Liver (tissue), 9 donors: Measurements from ENCODE around the gene PSMB11. TPM values are rescaled to one million over a fixed set of nuclear protein-coding genes. Genes with fewer than 3 reads are reported as not detected.
A peak's percentile ranks its signal among the peaks of the same experiment; 100 is the strongest.

Experiments used
- DNase-seq: peaks from one replicate; pipeline ENCODE4 v3.0.0-alpha.2; 2017; ENCODE audit warnings: low spot score
- H3K27ac ChIP-seq, 2 donors: one replicate each; pipeline ENCODE4 v1.7.0; 2013; ENCODE audit warnings: inconsistent platforms in 2 of 2, low read length in 2 of 2, control low read depth in 1 of 2, low read depth in 1 of 2, mild to moderate bottlenecking in 1 of 2
- H3K27me3 ChIP-seq, 4 donors: one replicate each; pipeline versions ENCODE4 v1.6.1 to v1.7.0; 2013; ENCODE audit warnings: low read length in 3 of 4, inconsistent platforms in 1 of 4, mild to moderate bottlenecking in 1 of 4, moderate library complexity in 1 of 4; ENCODE audit not compliant: control insufficient read depth in 4 of 4, insufficient read depth in 4 of 4
- H3K36me3 ChIP-seq, 4 donors: one replicate each; pipeline versions ENCODE4 v1.6.1 to v1.7.0; 2013; ENCODE audit warnings: low read length in 3 of 4, mild to moderate bottlenecking in 3 of 4, low read depth in 1 of 4, moderate library complexity in 1 of 4; ENCODE audit not compliant: control insufficient read depth in 4 of 4, insufficient read depth in 3 of 4
- H3K4me1 ChIP-seq, 4 donors: one replicate each; pipeline versions ENCODE4 v1.6.1 to v1.7.0; 2013; ENCODE audit warnings: low read length in 3 of 4, mild to moderate bottlenecking in 3 of 4, moderate library complexity in 1 of 4; ENCODE audit not compliant: control insufficient read depth in 4 of 4, insufficient read depth in 4 of 4
- H3K4me3 ChIP-seq, 3 donors: one replicate each; pipeline versions ENCODE4 v1.6.1 to v1.7.0; 2013; ENCODE audit warnings: low read length in 3 of 3, control low read depth in 1 of 3, low read depth in 1 of 3, mild to moderate bottlenecking in 1 of 3
- H3K9ac ChIP-seq, 2 donors: one replicate each; pipeline ENCODE4 v1.7.0; 2013; ENCODE audit warnings: low read length in 2 of 2, mild to moderate bottlenecking in 2 of 2, moderate library complexity in 2 of 2, control low read depth in 1 of 2, low read depth in 1 of 2
- H3K9me3 ChIP-seq, 4 donors: one replicate each; pipeline versions ENCODE4 v1.6.1 to v1.7.0; 2013; ENCODE audit warnings: low read length in 3 of 4; ENCODE audit not compliant: control insufficient read depth in 4 of 4
- ATF3 ChIP-seq: IDR thresholded peaks from 2 replicates; pipeline ENCODE4 v1.6.1; 2016; ENCODE audit warnings: antibody characterized with exemption
- CTCF ChIP-seq: fragments of 150-350 bp; IDR thresholded peaks from 2 replicates; pipeline ENCODE4 v1.5.1; 2017; ENCODE audit warnings: improper control_type of control experiment, low read depth, low read length; ENCODE audit not compliant: missing input control
- EGR1 ChIP-seq, 2 donors: IDR thresholded peaks; 2 replicates each; pipeline ENCODE4 v1.6.1; 2016 to 2018; ENCODE audit warnings: antibody characterized with exemption in 2 of 2, low read depth in 2 of 2
- FOXA2 ChIP-seq: IDR thresholded peaks from 2 replicates; pipeline ENCODE4 v1.6.1; 2016; ENCODE audit warnings: antibody characterized with exemption
- JUND ChIP-seq, 2 donors: IDR thresholded peaks; 2 replicates each; pipeline ENCODE4 v1.6.1; 2016; ENCODE audit warnings: antibody characterized with exemption in 2 of 2
- MAX ChIP-seq: IDR thresholded peaks from 2 replicates; pipeline ENCODE4 v1.6.1; 2016; ENCODE audit warnings: antibody characterized with exemption
- NR2F2 ChIP-seq: IDR thresholded peaks from 2 replicates; pipeline ENCODE4 v1.6.1; 2016; ENCODE audit warnings: antibody characterized with exemption
- ZBTB33 ChIP-seq: IDR thresholded peaks from 2 replicates; pipeline ENCODE4 v1.6.1; 2016; ENCODE audit warnings: antibody characterized with exemption
- WGBS: extraction: QIAGEN DNeasy Blood & Tissue Kit; methylation state at CpG from one replicate; pipeline ENCODE4 v1.1.7; 2013; 5-methylcytosine and 5-hydroxymethylcytosine counted together
- polyA plus RNA-seq, 2 donors: library from polyadenylated mRNA; stranded (reverse) in 1 of 2; unstranded in 1 of 2; fragments of 200-250 nt in 1 of 2; fragments of >200 nt in 1 of 2; fragmentation: Nextera tagmentation in 1 of 2; extraction: Ambion mirVana in 1 of 2; gene quantifications; one replicate each; pipeline versions ENCODE4 v1.2.1 to v1.2.3, GENCODE V29; 2013 to 2015
- total RNA-seq, 2 donors: library from RNA; depleted of rRNA; stranded (reverse); fragments of >200 nt; gene quantifications; one replicate each; pipeline ENCODE4 v1.2.3, GENCODE V29; 2014
- donor health status: healthy.
- donor health status: healthy.
- donor health status: healthy.
- donor health status: healthy.
- donor health status: healthy.

PSMB11 gene
- total and polyA plus RNA-seq, 4 donors = not detected

GRCh38 chr14:23028799-23029198 lies 13.2 kb upstream of the PSMB11 start:
- Histone ChIP-seq H3K4me3 (no peak overlapping the region), H3K36me3 (peaks cover 11 to 42% (median 26%) of the 10 kb centered on the region in 4 donors), H3K9me3 (no peaks in the 10 kb centered on the region), H3K4me1 (peaks cover 4 to 9% (median 6%) of the 10 kb centered on the region in 4 donors), H3K9ac (no peak overlapping the region), H3K27me3 (no peaks in the 10 kb centered on the region), H3K27ac (no peak overlapping the region)
- TF ChIP-seq NR2F2 (no peak), FOXA2 (no peak), EGR1 (IDR thresholded peaks at IDR 0.05; ENCODE audit: low read depth in 2 of 2) (no peak)
- WGBS = 71% methylated on average over 2 of the region's 2 CpGs
- no peak for DNase-seq

GRCh38 chr14:23030936-23031335 lies 11.1 kb upstream of the PSMB11 start:
- Histone ChIP-seq H3K9ac (no peak overlapping the region), H3K36me3 (peaks cover 11 to 33% (median 21%) of the 10 kb centered on the region in 4 donors), H3K4me1 (peaks cover 5 to 13% (median 9%) of the 10 kb centered on the region in 4 donors), H3K27ac (no peak overlapping the region), H3K27me3 (no peaks in the 10 kb centered on the region), H3K4me3 (no peak overlapping the region), H3K9me3 (no peaks in the 10 kb centered on the region)
- 98% methylated on average over 4 of the region's 4 CpGs for WGBS
- no peak for DNase-seq
- no peak for TF ChIP-seq MAX
- no peak for TF ChIP-seq CTCF
- TF ChIP-seq EGR1 (IDR thresholded peaks at IDR 0.05; ENCODE audit: low read depth in 2 of 2) = no peak
- TF ChIP-seq ATF3 = no peak

GRCh38 chr14:23033251-23033727 lies 8.7 kb upstream of the PSMB11 start:
- H3K4me3 ChIP-seq = no peak overlapping the region
- no peak overlapping the region for H3K27ac ChIP-seq
- no peaks in the 10 kb centered on the region for H3K27me3 ChIP-seq
- no peak overlapping the region for H3K9ac ChIP-seq
- H3K36me3 ChIP-seq = peaks cover 6 to 22% (median 19%) of the 10 kb centered on the region in 4 donors
- WGBS = 94% methylated on average over 10 of the region's 10 CpGs
- TF ChIP-seq ATF3 (no peak), ZBTB33 (no peak), JUND (IDR thresholded peaks at IDR 0.05) (no peak), FOXA2 (no peak)
- peak; percentile 32 for DNase-seq
- H3K4me1 ChIP-seq = peaks cover 5 to 13% (median 9%) of the 10 kb centered on the region in 4 donors
- no peaks in the 10 kb centered on the region for H3K9me3 ChIP-seq
